A549 (cell line): ENCODE data around the gene HJV.

Experiments used
- EHMT2 ChIP-seq: fragments of 200-600 bp; sonication (generic); IDR thresholded peaks from 2 replicates; pipeline ENCODE4 v1.6.1; 2016; ENCODE audit warnings: antibody characterized with exemption, low read depth, mild to moderate bottlenecking, moderate library complexity
- MAFK ChIP-seq: fragments of 450-650 bp; IDR thresholded peaks from 2 replicates; pipeline ENCODE4 v1.6.1; 2014; ENCODE audit not compliant: partially characterized antibody
- MAX ChIP-seq: IDR thresholded peaks from 2 replicates; pipeline ENCODE4 v1.6.1; 2012
- MAZ ChIP-seq: fragments of 150-350 bp; IDR thresholded peaks from 2 replicates; pipeline ENCODE4 v1.6.1; 2014; ENCODE audit warnings: antibody characterized with exemption, low read depth, low read length, borderline replicate concordance
- NPAS2 ChIP-seq: fragments of 250-450 bp; sonication (Bioruptor Pico); IDR thresholded peaks from 2 replicates; pipeline ENCODE4 v1.8.0; 2022; ENCODE audit warnings: mild to moderate bottlenecking, moderate library complexity, borderline replicate concordance
- PBX3 ChIP-seq: IDR thresholded peaks from 2 replicates; pipeline ENCODE4 v1.6.1; 2012
- PHF8 ChIP-seq: fragments of 200-600 bp; sonication (generic); IDR thresholded peaks from 2 replicates; pipeline ENCODE4 v1.6.1; 2016; ENCODE audit warnings: low read depth, mild to moderate bottlenecking, antibody characterized with exemption, moderate library complexity, borderline replicate concordance
- POLR2A ChIP-seq: IDR thresholded peaks from 2 replicates; pipeline ENCODE4 v1.6.1; 2012; ENCODE audit warnings: mild to moderate bottlenecking, low read length
- SMC3 ChIP-seq: fragments of >200 bp; sonication (Bioruptor Twin); formaldehyde crosslinking; IDR thresholded peaks from 3 replicates; pipeline ENCODE4 v1.6.1; 2018; ENCODE audit warnings: inconsistent platforms
- SREBF2 ChIP-seq: fragments of 450-650 bp; IDR thresholded peaks from 2 replicates; pipeline ENCODE4 v1.6.1; 2014; ENCODE audit warnings: mild to moderate bottlenecking, moderate library complexity
- TFCP2L1 ChIP-seq: fragments of 250-450 bp; sonication (Bioruptor Pico); IDR thresholded peaks from 2 replicates; pipeline ENCODE4 v1.5.0; 2021; ENCODE audit warnings: mild to moderate bottlenecking
- TF ChIP-seq, protein P1 (sequence below): fragments of 200-600 bp; sonication (generic); IDR thresholded peaks from 2 replicates; pipeline ENCODE4 v1.6.1; 2016; ENCODE audit warnings: antibody characterized with exemption, mild to moderate bottlenecking, moderate library complexity
- TF ChIP-seq, protein P2 (sequence below): fragments of >200 bp; sonication (Bioruptor Twin); formaldehyde crosslinking; IDR thresholded peaks from 3 replicates; pipeline ENCODE4 v1.5.1; 2016

DNA sequence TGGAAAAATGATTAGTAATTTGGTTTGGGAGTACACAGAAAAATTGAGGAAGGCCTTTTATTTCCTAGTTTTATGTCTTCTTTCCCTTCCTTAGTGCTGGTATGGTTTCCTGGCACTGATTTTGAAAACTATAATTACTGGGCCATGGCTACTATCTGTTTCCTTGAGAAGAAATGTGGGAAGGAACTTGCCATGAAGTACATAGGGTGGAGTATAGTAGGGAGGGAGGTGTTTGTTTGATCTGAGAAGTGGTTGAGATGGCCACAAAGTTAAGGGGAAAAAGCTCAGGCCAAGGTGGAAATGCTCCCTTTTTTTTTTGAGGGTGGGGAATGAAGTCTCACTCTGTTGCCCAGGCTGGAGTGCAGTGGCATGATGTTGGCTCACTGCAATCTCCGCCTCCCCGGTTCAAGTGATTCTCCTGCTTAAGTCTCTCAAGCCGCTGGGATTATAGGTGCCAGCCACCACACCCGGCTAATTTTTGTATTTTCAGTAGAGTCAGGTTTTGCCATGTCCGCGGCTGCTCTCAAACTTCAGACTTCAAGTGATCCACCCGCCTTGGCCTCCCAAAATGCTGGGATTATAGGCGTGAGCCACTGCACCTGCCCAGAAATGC, 11.3 kb downstream of the HJV start:
- TF ChIP-seq, protein P1, sequence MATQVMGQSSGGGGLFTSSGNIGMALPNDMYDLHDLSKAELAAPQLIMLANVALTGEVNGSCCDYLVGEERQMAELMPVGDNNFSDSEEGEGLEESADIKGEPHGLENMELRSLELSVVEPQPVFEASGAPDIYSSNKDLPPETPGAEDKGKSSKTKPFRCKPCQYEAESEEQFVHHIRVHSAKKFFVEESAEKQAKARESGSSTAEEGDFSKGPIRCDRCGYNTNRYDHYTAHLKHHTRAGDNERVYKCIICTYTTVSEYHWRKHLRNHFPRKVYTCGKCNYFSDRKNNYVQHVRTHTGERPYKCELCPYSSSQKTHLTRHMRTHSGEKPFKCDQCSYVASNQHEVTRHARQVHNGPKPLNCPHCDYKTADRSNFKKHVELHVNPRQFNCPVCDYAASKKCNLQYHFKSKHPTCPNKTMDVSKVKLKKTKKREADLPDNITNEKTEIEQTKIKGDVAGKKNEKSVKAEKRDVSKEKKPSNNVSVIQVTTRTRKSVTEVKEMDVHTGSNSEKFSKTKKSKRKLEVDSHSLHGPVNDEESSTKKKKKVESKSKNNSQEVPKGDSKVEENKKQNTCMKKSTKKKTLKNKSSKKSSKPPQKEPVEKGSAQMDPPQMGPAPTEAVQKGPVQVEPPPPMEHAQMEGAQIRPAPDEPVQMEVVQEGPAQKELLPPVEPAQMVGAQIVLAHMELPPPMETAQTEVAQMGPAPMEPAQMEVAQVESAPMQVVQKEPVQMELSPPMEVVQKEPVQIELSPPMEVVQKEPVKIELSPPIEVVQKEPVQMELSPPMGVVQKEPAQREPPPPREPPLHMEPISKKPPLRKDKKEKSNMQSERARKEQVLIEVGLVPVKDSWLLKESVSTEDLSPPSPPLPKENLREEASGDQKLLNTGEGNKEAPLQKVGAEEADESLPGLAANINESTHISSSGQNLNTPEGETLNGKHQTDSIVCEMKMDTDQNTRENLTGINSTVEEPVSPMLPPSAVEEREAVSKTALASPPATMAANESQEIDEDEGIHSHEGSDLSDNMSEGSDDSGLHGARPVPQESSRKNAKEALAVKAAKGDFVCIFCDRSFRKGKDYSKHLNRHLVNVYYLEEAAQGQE: no peak
- TF ChIP-seq, protein P2, sequence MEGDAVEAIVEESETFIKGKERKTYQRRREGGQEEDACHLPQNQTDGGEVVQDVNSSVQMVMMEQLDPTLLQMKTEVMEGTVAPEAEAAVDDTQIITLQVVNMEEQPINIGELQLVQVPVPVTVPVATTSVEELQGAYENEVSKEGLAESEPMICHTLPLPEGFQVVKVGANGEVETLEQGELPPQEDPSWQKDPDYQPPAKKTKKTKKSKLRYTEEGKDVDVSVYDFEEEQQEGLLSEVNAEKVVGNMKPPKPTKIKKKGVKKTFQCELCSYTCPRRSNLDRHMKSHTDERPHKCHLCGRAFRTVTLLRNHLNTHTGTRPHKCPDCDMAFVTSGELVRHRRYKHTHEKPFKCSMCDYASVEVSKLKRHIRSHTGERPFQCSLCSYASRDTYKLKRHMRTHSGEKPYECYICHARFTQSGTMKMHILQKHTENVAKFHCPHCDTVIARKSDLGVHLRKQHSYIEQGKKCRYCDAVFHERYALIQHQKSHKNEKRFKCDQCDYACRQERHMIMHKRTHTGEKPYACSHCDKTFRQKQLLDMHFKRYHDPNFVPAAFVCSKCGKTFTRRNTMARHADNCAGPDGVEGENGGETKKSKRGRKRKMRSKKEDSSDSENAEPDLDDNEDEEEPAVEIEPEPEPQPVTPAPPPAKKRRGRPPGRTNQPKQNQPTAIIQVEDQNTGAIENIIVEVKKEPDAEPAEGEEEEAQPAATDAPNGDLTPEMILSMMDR: no peak
- TF ChIP-seq SMC3 (no peak), MAFK (no peak), MAZ (no peak), MAX (no peak), EHMT2 (no peak), SREBF2 (no peak), PBX3 (no peak), PHF8 (no peak), POLR2A (no peak), TFCP2L1 (CRISPR knock-in tag) (no peak), NPAS2 (CRISPR knock-in tag) (no peak)
